SW480 (cell line): ENCODE measurements around the gene UQCC2.

ENCODE experiments used
- DNase-seq: peaks from one replicate; pipeline ENCODE4 v3.0.0-alpha.2; 2016; ENCODE audit warnings: low spot score

The UQCC2 gene

GRCh38 chr6:33711140-33712129 lies at the start of gene UQCC2:
TSS of gene UQCC2 (minus strand) at chr6:33711700. CDS start at chr6:33711686, 14 bp downstream.
- peak; percentile 88 for DNase-seq

- DNase-seq = no peak
Observed at GRCh38 chr6:33759887-33760629, 48.6 kb upstream of the UQCC2 start.

GRCh38 chr6:33758815-33759216 lies 47.3 kb upstream of the UQCC2 start:
- DNase-seq = no peak

GRCh38 chr6:33757906-33758305 lies 46.4 kb upstream of the UQCC2 start:
- DNase-seq = no peak

GRCh38 chr6:33757113-33757512 lies 45.6 kb upstream of the UQCC2 start:
- no peak for DNase-seq

GRCh38 chr6:33756211-33756954 lies 44.9 kb upstream of the UQCC2 start:
- no peak for DNase-seq

- DNase-seq = no peak
Observed at GRCh38 chr6:33755070-33755869, 43.8 kb upstream of the UQCC2 start.

- no peak for DNase-seq
Observed at GRCh38 chr6:33754222-33754621, 42.7 kb upstream of the UQCC2 start.

GRCh38 chr6:33752646-33753015 lies 41.1 kb upstream of the UQCC2 start:
- DNase-seq = no peak

GRCh38 chr6:33751771-33752645 lies 40.5 kb upstream of the UQCC2 start:
- DNase-seq = no peak

GRCh38 chr6:33750244-33750991 lies 38.9 kb upstream of the UQCC2 start:
- no peak for DNase-seq

- no peak for DNase-seq
Observed at GRCh38 chr6:33749401-33749800, 37.9 kb upstream of the UQCC2 start.

GRCh38 chr6:33748841-33749240 lies 37.3 kb upstream of the UQCC2 start:
- DNase-seq = no peak

GRCh38 chr6:33747823-33748222 lies 36.3 kb upstream of the UQCC2 start:
- no peak for DNase-seq

- no peak for DNase-seq
Observed at GRCh38 chr6:33746651-33747100, 35.2 kb upstream of the UQCC2 start, which contains the start of gene IP6K3. TSS of gene IP6K3 (minus strand) at chr6:33746905. CDS start at chr6:33735476, 11,429 bp downstream.

GRCh38 chr6:33746036-33746600 lies 34.6 kb upstream of the UQCC2 start:
- DNase-seq = no peak

GRCh38 chr6:33745548-33745947 lies 34.0 kb upstream of the UQCC2 start:
- no peak for DNase-seq

- DNase-seq = no peak
Observed at GRCh38 chr6:33744895-33745546, 33.5 kb upstream of the UQCC2 start.
